ENCODE measurements around the gene P2RX5. TPM values are rescaled to one million over a fixed set of nuclear protein-coding genes. Genes with fewer than 3 reads are reported as not detected.
"Not testable (repeated sequence)": the region's sequence is repeated elsewhere in the genome, so short reads cannot be mapped to it uniquely, and the experiment has no call there.

Gene P2RX5
- total and polyA plus RNA-seq, 2 experiments from 2014 or later, result 0.09 to 0.46 TPM

- H3K4me1 ChIP-seq (ENCODE audit: low read depth), result no peaks in the 10 kb centered on the region
- TF ChIP-seq CTCF (IDR thresholded peaks at IDR 0.05; ENCODE audit: low read depth, low read length), result no peak
- no peaks in the 10 kb centered on the region for H3K9me3 ChIP-seq (ENCODE audit: low read depth)
- H3K36me3 ChIP-seq, result no peaks in the 10 kb centered on the region
- no peak overlapping the region for H3K27ac ChIP-seq
- H3K27me3 ChIP-seq, result no peaks in the 10 kb centered on the region
- H3K4me3 ChIP-seq, result no peak overlapping the region
- DNase-seq (ENCODE audit: low read depth in 1 of 2, low spot score in 1 of 2), result no peak
These were observed 12.4 kb upstream of the P2RX5 start for GRCh38 chr17:3708366-3708765.

- not testable (repeated sequence) for H3K4me3 ChIP-seq; H3K27ac ChIP-seq; H3K9me3 ChIP-seq (ENCODE audit: low read depth); H3K27me3 ChIP-seq; H3K36me3 ChIP-seq; DNase-seq (ENCODE audit: low read depth in 1 of 2, low spot score in 1 of 2); H3K4me1 ChIP-seq (ENCODE audit: low read depth)
These were observed 9.7 kb upstream of the P2RX5 start for GRCh38 chr17:3705718-3705984.

GRCh38 chr17:3704931-3705717 lies 9.2 kb upstream of the P2RX5 start:
- H3K4me3 ChIP-seq, result no peak overlapping the region
- H3K36me3 ChIP-seq, result no peaks in the 10 kb centered on the region
- H3K27ac ChIP-seq, result no peak overlapping the region
- no peak for TF ChIP-seq CTCF (IDR thresholded peaks at IDR 0.05; ENCODE audit: low read depth, low read length)
- no peaks in the 10 kb centered on the region for H3K27me3 ChIP-seq
- no peaks in the 10 kb centered on the region for H3K9me3 ChIP-seq (ENCODE audit: low read depth)
- DNase-seq (ENCODE audit: low read depth in 1 of 2, low spot score in 1 of 2), result no peak
- no peaks in the 10 kb centered on the region for H3K4me1 ChIP-seq (ENCODE audit: low read depth)

GRCh38 chr17:3702041-3702539 lies 6.1 kb upstream of the P2RX5 start:
- peaks cover 16% of the 10 kb centered on the region for H3K27me3 ChIP-seq
- not testable (repeated sequence) for H3K4me3 ChIP-seq; H3K4me1 ChIP-seq (ENCODE audit: low read depth); DNase-seq (ENCODE audit: low read depth in 1 of 2, low spot score in 1 of 2); H3K36me3 ChIP-seq; H3K9me3 ChIP-seq (ENCODE audit: low read depth); H3K27ac ChIP-seq

- no peak overlapping the region for H3K27ac ChIP-seq
These were observed 4.0 kb upstream of the P2RX5 start for GRCh38 chr17:3699951-3700350.

GRCh38 chr17:3698139-3698538 lies 2.2 kb upstream of the P2RX5 start:
- no peak overlapping the region for H3K27ac ChIP-seq
- peaks cover 51% of the 10 kb centered on the region for H3K27me3 ChIP-seq
- no peaks in the 10 kb centered on the region for H3K36me3 ChIP-seq
- DNase-seq (ENCODE audit: low read depth in 1 of 2, low spot score in 1 of 2), result no peak
- no peak overlapping the region for H3K4me3 ChIP-seq
- no peaks in the 10 kb centered on the region for H3K9me3 ChIP-seq (ENCODE audit: low read depth)
- peaks cover 8% of the 10 kb centered on the region for H3K4me1 ChIP-seq (ENCODE audit: low read depth)
- no peak for TF ChIP-seq CTCF (IDR thresholded peaks at IDR 0.05; ENCODE audit: low read depth, low read length)

More at GRCh38 chr17:3699951-3700350, 4.0 kb upstream of the P2RX5 start:
- Histone ChIP-seq H3K4me1 (ENCODE audit: low read depth) (peaks cover 8% of the 10 kb centered on the region), H3K27me3 (peaks cover 38% of the 10 kb centered on the region), H3K9me3 (ENCODE audit: low read depth) (no peaks in the 10 kb centered on the region), H3K4me3 (no peak overlapping the region), H3K36me3 (no peaks in the 10 kb centered on the region)
- no peak for DNase-seq (ENCODE audit: low read depth in 1 of 2, low spot score in 1 of 2)
- no peak for TF ChIP-seq CTCF (IDR thresholded peaks at IDR 0.05; ENCODE audit: low read depth, low read length)

All from cardiac muscle cell (in vitro differentiated cells and primary cell).